HUDEP-2 (cell line): ENCODE results near the gene MTCP1.
A peak's percentile ranks its signal among the peaks of the same experiment; 100 is the strongest.

Experiments
- DNase-seq, 76 experiments: peaks; one replicate each; lab custom pipeline; 2025; ENCODE audit not compliant: unreplicated experiment in 76 of 76; lab: John Stamatoyannopoulos, UW

The MTCP1 gene

GRCh38 chrX:155055494-155055893 is 15.4 kb downstream of the MTCP1 start:
- DNase-seq: no peak

- DNase-seq: no peak
Observed at GRCh38 chrX:155054255-155054654, 16.7 kb downstream of the MTCP1 start.

GRCh38 chrX:155053656-155054055 is 17.3 kb downstream of the MTCP1 start:
- no peak for DNase-seq

- no peak for DNase-seq
Observed at GRCh38 chrX:155052738-155053498, 18.0 kb downstream of the MTCP1 start.

- DNase-seq: peak in 41 of 76 experiments; percentile 0 to 45 (median 15)
Observed at GRCh38 chrX:155048977-155049619, 21.8 kb downstream of the MTCP1 start.

- DNase-seq: no peak
Observed at GRCh38 chrX:155046811-155047528, 24.0 kb downstream of the MTCP1 start.

GRCh38 chrX:155046129-155046810 is 24.7 kb downstream of the MTCP1 start:
- no peak for DNase-seq

GRCh38 chrX:155035688-155036087 is 35.2 kb downstream of the MTCP1 start:
- DNase-seq: no peak

GRCh38 chrX:155031657-155032056 is 39.3 kb downstream of the MTCP1 start:
- no peak for DNase-seq

- DNase-seq: no peak
Observed at GRCh38 chrX:155028877-155029291, 42.1 kb downstream of the MTCP1 start.

- peak in 2 of 76 experiments; percentile 1 to 2 for DNase-seq
Observed at GRCh38 chrX:155028129-155028528, 42.8 kb downstream of the MTCP1 start.

- peak in 22 of 76 experiments; percentile 0 to 50 (median 9) for DNase-seq
Observed at GRCh38 chrX:155027509-155028066, 43.3 kb downstream of the MTCP1 start.

GRCh38 chrX:155026727-155027508 is 44.0 kb downstream of the MTCP1 start, which contains the start of gene FUNDC2:
Gene FUNDC2 (plus strand): TSS chrX:155026844. CDS start chrX:155026939, 95 bp downstream.
- peak in 75 of 76 experiments; percentile 5 to 93 (median 85) for DNase-seq

GRCh38 chrX:155026420-155026726 is 44.6 kb downstream of the MTCP1 start:
- no peak for DNase-seq

GRCh38 chrX:155023907-155024833 is 46.8 kb downstream of the MTCP1 start:
- DNase-seq: no peak

GRCh38 chrX:155022585-155022984 is 48.4 kb downstream of the MTCP1 start, which contains the start of gene F8:
Gene F8 (minus strand): TSS chrX:155022723. CDS start chrX:155022552, 171 bp downstream.
- no peak for DNase-seq

- no peak for DNase-seq
Observed at GRCh38 chrX:155020591-155020990, 50.3 kb downstream of the MTCP1 start.
